ENCODE data around the gene PYY.
"Not testable (repeated sequence)": the region's sequence is repeated elsewhere in the genome, so short reads cannot be mapped to it uniquely, and the experiment has no call there.

Gene PYY

GRCh38 chr17:43976963-43977837 lies 23.5 kb upstream of the PYY start:
- DNase-seq = no peak

- no peak for DNase-seq
These were observed 22.2 kb upstream of the PYY start for GRCh38 chr17:43975898-43976297.

GRCh38 chr17:43974382-43975266 lies 20.9 kb upstream of the PYY start:
- DNase-seq = no peak

- DNase-seq = not testable (repeated sequence)
These were observed 18.9 kb upstream of the PYY start for GRCh38 chr17:43972444-43973212.

- DNase-seq = not testable (repeated sequence)
These were observed 17.7 kb upstream of the PYY start for GRCh38 chr17:43971436-43971835.

- no peak for DNase-seq
These were observed 16.6 kb upstream of the PYY start for GRCh38 chr17:43970366-43970765.

- DNase-seq = no peak
These were observed 13.6 kb upstream of the PYY start for GRCh38 chr17:43967251-43967875.

- no peak for DNase-seq
These were observed 12.5 kb upstream of the PYY start for GRCh38 chr17:43966276-43966675.

GRCh38 chr17:43962479-43962878 lies 8.7 kb upstream of the PYY start:
- no peak for DNase-seq

- DNase-seq = no peak
These were observed 8.2 kb upstream of the PYY start for GRCh38 chr17:43961954-43962353.

- not testable (repeated sequence) for DNase-seq
These were observed 7.6 kb upstream of the PYY start for GRCh38 chr17:43961292-43961691.

GRCh38 chr17:43958748-43959352 lies 5.1 kb upstream of the PYY start:
- DNase-seq = no peak

GRCh38 chr17:43956222-43956621 lies 2.5 kb upstream of the PYY start:
- no peak for DNase-seq

GRCh38 chr17:43952724-43953666 lies 745 bp downstream of the PYY start:
- DNase-seq = no peak

GRCh38 chr17:43952351-43952723 lies 1.4 kb downstream of the PYY start:
- no peak for DNase-seq

- DNase-seq = no peak
These were observed 2.0 kb downstream of the PYY start for GRCh38 chr17:43951750-43952149.

- no peak for DNase-seq
These were observed 3.2 kb downstream of the PYY start for GRCh38 chr17:43950554-43950953.

- DNase-seq = no peak
These were observed 4.0 kb downstream of the PYY start for GRCh38 chr17:43949781-43950180.

GRCh38 chr17:43946781-43947180 lies 7.0 kb downstream of the PYY start:
- DNase-seq = no peak

GRCh38 chr17:43945074-43945829 lies 8.5 kb downstream of the PYY start:
- DNase-seq = no peak

Data from CD4-positive, alpha-beta T cell treated with Interleukin-15 for 1 hour (primary cell).